AG09309 (cell line): Measurements from ENCODE around the gene CTAGE15.
"Not testable (repeated sequence)": the region's sequence is repeated elsewhere in the genome, so short reads cannot be mapped to it uniquely, and the experiment has no call there.

Source experiments
- DNase-seq: peaks from one replicate; pipeline ENCODE4 v3.0.0-alpha.2; 2010; ENCODE audit warnings: low read depth
- H3K4me3 ChIP-seq: 2 replicates; pipeline ENCODE4 v1.5.1; 2011; ENCODE audit warnings: mild to moderate bottlenecking, low read depth, low read length, moderate library complexity; ENCODE audit not compliant: control insufficient read depth
- TF ChIP-seq, protein P1 (sequence below): IDR thresholded peaks from 2 replicates; pipeline ENCODE4 v1.5.1; 2011; ENCODE audit warnings: mild to moderate bottlenecking, low read depth, low read length, inconsistent platforms; ENCODE audit not compliant: insufficient read depth, control insufficient read depth; ENCODE audit errors: missing control alignments

Gene CTAGE15

DNA sequence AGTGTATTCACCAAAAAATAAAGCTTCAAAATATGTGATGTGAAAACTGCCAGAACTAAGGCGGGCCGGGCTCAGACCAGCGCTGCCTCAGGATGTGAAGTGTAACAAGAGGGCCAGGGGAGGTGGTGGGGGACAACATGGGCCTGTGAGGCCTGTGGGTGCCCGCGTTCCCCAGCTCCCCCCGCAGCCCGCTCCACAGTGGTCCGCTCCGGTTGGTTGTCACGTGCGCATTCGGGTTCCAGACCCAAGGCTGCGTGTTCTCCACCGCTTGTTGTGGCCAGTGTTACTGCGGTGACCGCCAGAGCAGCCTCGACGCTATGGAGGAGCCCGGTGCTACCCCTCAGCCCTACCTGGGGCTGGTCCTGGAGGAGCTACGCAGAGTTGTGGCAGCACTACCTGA, at the start of gene CTAGE15:
CTAGE15 (plus strand) TSS at position 301 of the 400 bp plus-strand sequence; CDS start at position 318, 17 bp downstream.
- not testable (repeated sequence) for H3K4me3 ChIP-seq, DNase-seq

GRCh38 chr7:143522309-143522916, 49.2 kb upstream of the CTAGE15 start:
- not testable (repeated sequence) for DNase-seq, H3K4me3 ChIP-seq

DNA sequence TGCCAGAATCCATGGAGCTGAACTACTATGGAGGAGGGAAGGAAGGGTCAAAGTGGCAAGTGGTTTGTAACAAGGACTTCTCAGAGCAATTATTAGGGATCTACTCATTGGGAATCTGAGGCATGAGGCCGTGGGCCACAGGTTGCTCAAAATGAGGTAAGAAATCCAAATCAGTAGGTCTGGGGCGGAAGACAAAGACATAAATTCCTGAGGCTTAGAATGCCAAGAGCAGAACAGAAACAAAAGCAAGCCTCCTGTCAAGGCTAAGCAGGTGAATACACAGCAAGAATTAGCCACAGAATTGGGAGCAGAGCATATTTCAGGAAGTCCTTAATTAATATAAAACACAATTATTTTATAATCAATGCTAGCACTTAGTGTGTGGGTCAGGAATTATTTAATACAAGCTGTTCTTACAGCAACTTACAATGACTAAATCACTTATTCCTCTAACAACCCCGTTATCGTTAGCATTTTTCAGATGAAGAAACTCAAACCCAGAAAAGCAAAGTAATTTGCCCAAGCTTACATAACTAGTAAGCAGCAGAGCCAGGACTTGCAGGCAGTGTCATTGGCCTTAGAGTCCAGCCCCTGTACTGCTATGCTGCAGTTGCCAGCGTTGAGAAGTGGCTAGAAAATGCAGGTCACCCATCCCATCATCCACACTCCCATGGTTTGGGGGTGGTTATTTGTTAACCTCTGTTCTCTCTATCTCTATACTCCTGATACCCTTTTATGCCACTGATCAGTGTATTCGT, 40.3 kb upstream of the CTAGE15 start:
- not testable (repeated sequence) for H3K4me3 ChIP-seq, DNase-seq

GRCh38 chr7:143531932-143532331, 39.7 kb upstream of the CTAGE15 start:
- H3K4me3 ChIP-seq, DNase-seq: not testable (repeated sequence)

DNA sequence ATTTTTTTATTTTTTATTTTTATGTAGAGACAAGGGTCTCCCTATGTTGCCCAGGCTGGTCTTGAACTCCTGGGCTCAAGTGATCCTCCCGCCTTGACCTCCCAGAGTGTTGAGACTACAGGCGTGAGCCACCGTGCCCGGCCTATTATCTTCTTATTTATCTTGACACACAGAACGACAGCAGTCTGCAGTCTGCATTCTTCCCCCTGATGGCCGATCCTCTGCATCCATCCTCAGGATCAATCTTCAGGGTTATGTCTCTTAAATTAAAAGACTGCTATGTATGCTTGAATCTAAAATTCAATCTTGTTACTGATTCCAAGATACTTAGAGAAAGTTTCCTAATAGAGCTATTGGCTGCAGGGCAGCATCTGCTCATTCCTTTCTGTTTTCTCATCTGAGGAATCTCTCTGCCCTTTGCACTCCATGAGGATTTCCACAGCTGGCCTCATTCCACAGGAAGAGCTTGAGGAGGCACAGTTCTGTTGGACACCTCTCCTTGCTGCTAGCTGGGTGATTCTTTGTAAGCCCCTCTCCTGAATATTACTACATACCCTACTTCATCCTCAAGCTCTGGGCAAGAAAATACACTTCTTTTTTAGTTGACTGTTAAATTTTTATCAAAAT, 38.3 kb upstream of the CTAGE15 start:
- H3K4me3 ChIP-seq, DNase-seq: not testable (repeated sequence)

GRCh38 chr7:143536443-143536842, 35.2 kb upstream of the CTAGE15 start:
- not testable (repeated sequence) for H3K4me3 ChIP-seq, DNase-seq

- DNase-seq: not testable (repeated sequence)
These were observed 28.1 kb upstream of the CTAGE15 start for GRCh38 chr7:143543288-143544038.

GRCh38 chr7:143555968-143556367, 15.6 kb upstream of the CTAGE15 start:
- DNase-seq, H3K4me3 ChIP-seq: not testable (repeated sequence)

More at GRCh38 chr7:143543288-143544038, 28.1 kb upstream of the CTAGE15 start:
- not testable (repeated sequence) for H3K4me3 ChIP-seq

- not testable (repeated sequence) for H3K4me3 ChIP-seq
- TF ChIP-seq, protein P1, sequence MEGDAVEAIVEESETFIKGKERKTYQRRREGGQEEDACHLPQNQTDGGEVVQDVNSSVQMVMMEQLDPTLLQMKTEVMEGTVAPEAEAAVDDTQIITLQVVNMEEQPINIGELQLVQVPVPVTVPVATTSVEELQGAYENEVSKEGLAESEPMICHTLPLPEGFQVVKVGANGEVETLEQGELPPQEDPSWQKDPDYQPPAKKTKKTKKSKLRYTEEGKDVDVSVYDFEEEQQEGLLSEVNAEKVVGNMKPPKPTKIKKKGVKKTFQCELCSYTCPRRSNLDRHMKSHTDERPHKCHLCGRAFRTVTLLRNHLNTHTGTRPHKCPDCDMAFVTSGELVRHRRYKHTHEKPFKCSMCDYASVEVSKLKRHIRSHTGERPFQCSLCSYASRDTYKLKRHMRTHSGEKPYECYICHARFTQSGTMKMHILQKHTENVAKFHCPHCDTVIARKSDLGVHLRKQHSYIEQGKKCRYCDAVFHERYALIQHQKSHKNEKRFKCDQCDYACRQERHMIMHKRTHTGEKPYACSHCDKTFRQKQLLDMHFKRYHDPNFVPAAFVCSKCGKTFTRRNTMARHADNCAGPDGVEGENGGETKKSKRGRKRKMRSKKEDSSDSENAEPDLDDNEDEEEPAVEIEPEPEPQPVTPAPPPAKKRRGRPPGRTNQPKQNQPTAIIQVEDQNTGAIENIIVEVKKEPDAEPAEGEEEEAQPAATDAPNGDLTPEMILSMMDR: peak; percentile 19
These were observed 8.3 kb upstream of the CTAGE15 start for GRCh38 chr7:143563306-143563705.

DNA sequence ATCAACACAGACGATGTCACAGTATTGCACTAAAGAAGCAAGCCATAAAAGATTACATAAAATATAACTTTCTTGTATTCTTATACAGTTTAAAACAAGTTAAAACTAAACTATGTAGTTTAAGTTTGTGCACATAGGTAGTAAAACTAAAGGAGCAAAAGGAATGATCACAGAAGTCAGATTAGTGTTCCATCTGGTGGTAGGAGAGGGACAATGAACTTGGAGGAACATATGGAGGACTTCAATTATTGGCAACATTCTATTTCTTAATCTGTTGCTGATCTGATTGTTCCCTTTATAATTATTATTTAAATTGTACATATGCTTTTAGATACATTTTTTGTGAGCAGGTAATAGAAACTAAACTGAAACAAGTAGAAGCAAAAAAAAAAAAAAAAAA, 5.6 kb upstream of the CTAGE15 start:
- not testable (repeated sequence) for DNase-seq, H3K4me3 ChIP-seq

More at GRCh38 chr7:143563306-143563705, 8.3 kb upstream of the CTAGE15 start:
- DNase-seq: not testable (repeated sequence)

DNA sequence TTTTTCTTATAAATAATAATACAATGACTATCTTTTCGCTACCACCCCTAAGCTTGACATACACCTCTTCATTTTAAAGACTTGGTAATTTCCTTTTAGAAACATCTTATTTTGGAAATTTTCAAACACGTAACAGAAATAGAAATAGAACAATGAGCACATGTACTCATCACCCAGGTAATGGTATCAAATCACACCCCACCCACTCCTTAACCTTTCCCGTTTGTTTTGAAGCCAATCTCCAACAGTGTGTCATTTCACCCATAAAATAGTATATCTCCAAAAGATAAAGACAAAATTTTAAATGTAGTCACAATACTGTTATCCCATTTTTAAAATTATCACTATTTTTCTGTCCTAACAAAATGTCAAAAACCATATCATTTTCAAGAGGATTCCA, 16.6 kb downstream of the CTAGE15 start:
- not testable (repeated sequence) for DNase-seq, H3K4me3 ChIP-seq

- not testable (repeated sequence) for DNase-seq
These were observed 18.3 kb downstream of the CTAGE15 start for GRCh38 chr7:143589897-143590296.

DNA sequence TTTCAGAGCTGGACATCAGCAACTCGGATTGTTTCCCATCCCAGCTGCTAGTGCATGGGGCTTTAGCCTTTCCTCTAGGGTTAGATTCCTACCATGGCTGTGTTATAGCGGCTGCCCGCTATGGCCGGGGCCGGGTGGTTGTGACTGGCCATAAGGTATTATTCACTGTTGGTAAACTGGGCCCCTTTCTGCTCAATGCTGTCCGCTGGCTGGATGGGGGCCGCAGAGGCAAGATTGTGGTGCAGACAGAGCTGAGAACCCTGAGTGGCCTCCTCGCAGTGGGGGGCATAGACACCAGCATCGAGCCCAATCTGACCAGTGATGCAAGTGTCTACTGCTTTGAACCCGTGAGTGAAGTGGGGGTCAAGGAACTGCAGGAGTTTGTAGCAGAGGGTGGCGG, 26.5 kb downstream of the CTAGE15 start:
- H3K4me3 ChIP-seq, DNase-seq: not testable (repeated sequence)

More at GRCh38 chr7:143589897-143590296, 18.3 kb downstream of the CTAGE15 start:
- not testable (repeated sequence) for H3K4me3 ChIP-seq

GRCh38 chr7:143603549-143603948, 31.9 kb downstream of the CTAGE15 start:
- not testable (repeated sequence) for DNase-seq, H3K4me3 ChIP-seq

DNA sequence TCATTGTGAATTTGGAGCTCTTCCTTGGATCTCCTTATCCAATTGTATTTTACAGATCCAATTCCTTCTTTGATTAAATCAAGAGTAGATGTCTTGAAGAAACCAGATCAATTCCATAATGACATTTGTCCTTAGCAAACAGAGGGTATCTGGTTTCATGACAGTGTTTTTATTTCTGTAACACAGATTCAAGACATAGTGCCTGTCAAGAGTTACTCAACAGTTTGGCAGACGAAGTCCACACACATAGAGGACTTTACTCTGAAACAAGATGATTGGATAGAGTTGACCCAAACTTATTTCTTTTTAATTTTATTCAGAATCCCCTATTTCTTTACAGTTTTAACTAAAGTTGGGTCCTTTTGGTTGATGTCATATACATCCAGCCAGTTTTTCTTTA, 34.5 kb downstream of the CTAGE15 start:
- not testable (repeated sequence) for DNase-seq, H3K4me3 ChIP-seq

DNA sequence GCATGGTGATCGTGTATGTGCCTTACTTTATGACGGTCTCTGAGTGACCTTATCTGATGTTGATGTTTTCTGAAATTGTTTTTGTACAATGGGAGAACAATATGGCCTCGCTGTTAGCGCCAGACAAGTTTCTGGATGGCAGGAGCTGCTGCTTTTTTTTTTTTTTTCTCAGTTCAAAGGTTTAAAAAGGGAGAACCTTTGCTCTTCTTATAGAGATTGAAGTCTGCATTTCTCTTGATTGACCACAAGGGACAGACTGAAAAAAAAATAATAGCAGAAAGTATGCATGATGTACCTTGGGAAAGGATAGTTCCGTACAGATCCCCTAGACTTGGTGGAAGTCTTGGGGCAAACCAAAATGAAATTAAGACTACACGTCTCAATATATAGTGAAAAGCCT, 43.9 kb downstream of the CTAGE15 start:
- H3K4me3 ChIP-seq, DNase-seq: not testable (repeated sequence)

DNA sequence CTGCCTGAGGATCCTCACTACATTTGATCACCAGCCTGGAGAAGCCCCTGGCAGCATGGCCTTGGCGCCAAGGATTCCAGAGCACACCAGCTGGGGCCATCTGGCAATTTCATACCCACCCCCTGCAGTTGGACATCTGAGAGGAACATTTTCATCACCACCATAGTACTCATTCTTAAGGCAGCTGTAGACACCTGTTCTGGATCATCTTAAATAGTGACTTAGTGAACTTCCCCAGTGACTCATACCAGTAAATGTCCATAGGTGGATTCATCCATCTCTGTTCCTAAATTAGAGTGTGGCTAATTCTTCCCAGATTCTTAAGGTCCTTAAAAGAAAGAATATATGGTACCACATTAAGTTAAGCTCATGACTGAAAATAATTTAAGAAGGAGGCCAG, 45.6 kb downstream of the CTAGE15 start:
- H3K4me3 ChIP-seq, DNase-seq: not testable (repeated sequence)
